HL-60 (cell line): ENCODE data around the gene RET.

ENCODE experiments used
- DNase-seq, 2 experiments: peaks; one replicate each; pipeline ENCODE4 v3.0.0-alpha.2; 2010 to 2020; ENCODE audit warnings: low read depth in 1 of 2, low spot score in 1 of 2
- H3K27ac ChIP-seq: fragments of 250-450 bp; sonication (Bioruptor Pico); replicated peaks from 2 replicates; pipeline ENCODE4 v1.5.1; 2020; ENCODE audit warnings: mild to moderate bottlenecking, moderate library complexity
- H3K27me3 ChIP-seq: fragments of 250-450 bp; sonication (Bioruptor Pico); 2 replicates; pipeline ENCODE4 v1.5.1; 2021; ENCODE audit warnings: mild to moderate bottlenecking, moderate library complexity; ENCODE audit not compliant: insufficient read depth, poor library complexity, severe bottlenecking
- H3K4me3 ChIP-seq: replicated peaks from 2 replicates; pipeline ENCODE4 v1.5.1; 2011; ENCODE audit warnings: mild to moderate bottlenecking, control low read depth, low read length; ENCODE audit not compliant: insufficient read depth
- CTCF ChIP-seq: IDR thresholded peaks from one replicate; pipeline ENCODE4 v1.5.1; 2011; ENCODE audit warnings: low read length, control low read depth, inconsistent platforms; ENCODE audit not compliant: insufficient read depth
- GABPA ChIP-seq: IDR thresholded peaks from 2 replicates; pipeline ENCODE4 v1.6.1; 2012; ENCODE audit warnings: low read depth
- POLR2AphosphoS5 ChIP-seq: IDR thresholded peaks from 2 replicates; pipeline ENCODE4 v1.6.1; 2012; ENCODE audit warnings: low read depth
- REST ChIP-seq: IDR thresholded peaks from 2 replicates; pipeline ENCODE4 v1.6.1; 2012; ENCODE audit warnings: low read depth; ENCODE audit not compliant: insufficient replicate concordance
- SPI1 ChIP-seq: IDR thresholded peaks from 2 replicates; pipeline ENCODE4 v1.6.1; 2012; ENCODE audit warnings: low read depth, mild to moderate bottlenecking, borderline replicate concordance

The RET gene

GRCh38 chr10:43078986-43079273 lies 2.1 kb downstream of the RET start:
- H3K27ac ChIP-seq: no peak overlapping the region
- H3K27me3 ChIP-seq: peaks cover 3% of the 10 kb centered on the region
- no peak for TF ChIP-seq POLR2AphosphoS5
- TF ChIP-seq GABPA: no peak
- TF ChIP-seq REST: no peak
- no peak for TF ChIP-seq SPI1
- TF ChIP-seq CTCF: no peak
- no peak overlapping the region for H3K4me3 ChIP-seq
- no peak for DNase-seq

GRCh38 chr10:43079856-43080255 lies 3.0 kb downstream of the RET start:
- Histone ChIP-seq H3K27me3 (peaks cover 3% of the 10 kb centered on the region), H3K27ac (no peak overlapping the region), H3K4me3 (no peak overlapping the region)
- no peak for TF ChIP-seq POLR2AphosphoS5
- TF ChIP-seq SPI1: peak; percentile 93
- DNase-seq: peak in 1 of 2 experiments; percentile 32

- Histone ChIP-seq H3K4me3 (no peak overlapping the region), H3K27ac (peak overlapping the region; percentile 32), H3K27me3 (peaks cover 3% of the 10 kb centered on the region)
- TF ChIP-seq GABPA (no peak), SPI1 (no peak), REST (no peak), CTCF (no peak), POLR2AphosphoS5 (no peak)
- DNase-seq: no peak
Observed at GRCh38 chr10:43082087-43082486, 5.2 kb downstream of the RET start.

GRCh38 chr10:43082746-43083145 lies 5.9 kb downstream of the RET start:
- TF ChIP-seq REST (no peak), SPI1 (peak; percentile 10; the same call in 1 of the 2 replicates)
- peak in 1 of 2 experiments; percentile 76 for DNase-seq
- Histone ChIP-seq H3K27me3 (peaks cover 1% of the 10 kb centered on the region), H3K27ac (peak overlapping the region; percentile 32), H3K4me3 (no peak overlapping the region)
